ENCODE measurements around the gene ZNF524.

- TF ChIP-seq, protein P1, sequence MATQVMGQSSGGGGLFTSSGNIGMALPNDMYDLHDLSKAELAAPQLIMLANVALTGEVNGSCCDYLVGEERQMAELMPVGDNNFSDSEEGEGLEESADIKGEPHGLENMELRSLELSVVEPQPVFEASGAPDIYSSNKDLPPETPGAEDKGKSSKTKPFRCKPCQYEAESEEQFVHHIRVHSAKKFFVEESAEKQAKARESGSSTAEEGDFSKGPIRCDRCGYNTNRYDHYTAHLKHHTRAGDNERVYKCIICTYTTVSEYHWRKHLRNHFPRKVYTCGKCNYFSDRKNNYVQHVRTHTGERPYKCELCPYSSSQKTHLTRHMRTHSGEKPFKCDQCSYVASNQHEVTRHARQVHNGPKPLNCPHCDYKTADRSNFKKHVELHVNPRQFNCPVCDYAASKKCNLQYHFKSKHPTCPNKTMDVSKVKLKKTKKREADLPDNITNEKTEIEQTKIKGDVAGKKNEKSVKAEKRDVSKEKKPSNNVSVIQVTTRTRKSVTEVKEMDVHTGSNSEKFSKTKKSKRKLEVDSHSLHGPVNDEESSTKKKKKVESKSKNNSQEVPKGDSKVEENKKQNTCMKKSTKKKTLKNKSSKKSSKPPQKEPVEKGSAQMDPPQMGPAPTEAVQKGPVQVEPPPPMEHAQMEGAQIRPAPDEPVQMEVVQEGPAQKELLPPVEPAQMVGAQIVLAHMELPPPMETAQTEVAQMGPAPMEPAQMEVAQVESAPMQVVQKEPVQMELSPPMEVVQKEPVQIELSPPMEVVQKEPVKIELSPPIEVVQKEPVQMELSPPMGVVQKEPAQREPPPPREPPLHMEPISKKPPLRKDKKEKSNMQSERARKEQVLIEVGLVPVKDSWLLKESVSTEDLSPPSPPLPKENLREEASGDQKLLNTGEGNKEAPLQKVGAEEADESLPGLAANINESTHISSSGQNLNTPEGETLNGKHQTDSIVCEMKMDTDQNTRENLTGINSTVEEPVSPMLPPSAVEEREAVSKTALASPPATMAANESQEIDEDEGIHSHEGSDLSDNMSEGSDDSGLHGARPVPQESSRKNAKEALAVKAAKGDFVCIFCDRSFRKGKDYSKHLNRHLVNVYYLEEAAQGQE (IDR thresholded peaks at IDR 0.05; ENCODE audit: insufficient read depth in 1 of 2, low read depth in 2 of 2, low read length in 2 of 2): no peak
- TF ChIP-seq POLR2AphosphoS5 (IDR thresholded peaks at IDR 0.05; ENCODE audit: low read depth, low read length): no peak
Observed at GRCh38 chr19:55611300-55611982, 11.4 kb downstream of the ZNF524 start.
